Gastrocnemius medialis (tissue), 4 donors: ENCODE measurements around the gene TSPYL1. TPM values are rescaled to one million over a fixed set of nuclear protein-coding genes. Genes with fewer than 3 reads are reported as not detected.
"Not testable (repeated sequence)": the region's sequence is repeated elsewhere in the genome, so short reads cannot be mapped to it uniquely, and the experiment has no call there.

ENCODE experiments used
- ATAC-seq, 2 donors: fragments of 150-250 bp; one replicate each; pipeline ENCODE4 v1.9.1; 2016
- DNase-seq, 2 donors: peaks; one replicate each; pipeline ENCODE4 v3.0.0-alpha.2; 2019
- H3K27ac ChIP-seq, 4 donors: fragments of 200-600 bp; sonication (generic); 1 replicate in 1 of 4; 2 replicates in 3 of 4; pipeline ENCODE4 v1.5.1; 2016 to 2018; ENCODE audit warnings: mild to moderate bottlenecking in 2 of 4, moderate library complexity in 1 of 4
- H3K27me3 ChIP-seq, 3 donors: fragments of 200-600 bp; sonication (generic) in 2 of 3; 1 replicate in 1 of 3; 2 replicates in 2 of 3; pipeline versions ENCODE4 v1.5.1 to v1.6.0; 2016 to 2019; ENCODE audit warnings: mild to moderate bottlenecking in 1 of 3, moderate library complexity in 1 of 3
- H3K36me3 ChIP-seq, 2 donors: fragments of 200-600 bp; sonication (generic) in 1 of 2; one replicate each; pipeline ENCODE4 v1.5.1; 2017 to 2018
- H3K4me1 ChIP-seq, 2 donors: fragments of 200-600 bp; sonication (generic) in 1 of 2; one replicate each; pipeline ENCODE4 v1.5.1; 2016 to 2017; ENCODE audit warnings: mild to moderate bottlenecking in 2 of 2
- H3K4me3 ChIP-seq, 4 donors: fragments of 200-600 bp; sonication (generic) in 3 of 4; 1 replicate in 1 of 4; 2 replicates in 3 of 4; pipeline ENCODE4 v1.5.1; 2016 to 2019; ENCODE audit warnings: mild to moderate bottlenecking in 2 of 4
- H3K9me3 ChIP-seq, 3 donors: fragments of 200-600 bp; sonication (generic) in 2 of 3; 1 replicate in 1 of 3; 2 replicates in 2 of 3; pipeline ENCODE4 v1.5.1; 2016 to 2019
- POLR2A ChIP-seq, 2 donors: fragments of 450-650 bp; IDR thresholded peaks; one replicate each; pipeline ENCODE4 v1.6.1; 2017; ENCODE audit warnings: antibody characterized with exemption in 2 of 2, mild to moderate bottlenecking in 2 of 2, moderate library complexity in 2 of 2
- in situ Hi-C, 4 donors: fragments of 200-750 bp; cut with MboI; loops; one replicate each; pipeline versions ENCODE4 v1.15.0 to v1.8.0; 2017; ENCODE audit warnings: low sequenced_read_pairs in 4 of 4
- intact Hi-C: fragments of 100-400 bp; cut with DNase I; formaldehyde crosslinking; loops from one replicate; pipeline ENCODE4 v1.15.1; 2023; ENCODE audit warnings: low total_unique reads
- total RNA-seq, 4 donors: library from RNA; depleted of rRNA; stranded (reverse); fragments of >200 nt; gene quantifications; one replicate each; pipeline versions ENCODE4 v1.1.0 to v1.2.3, GENCODE V29; 2016
- TF ChIP-seq, protein P1 (sequence below), 5 experiments: fragments of 450-650 bp in 3 of 5; fragments of 200-600 bp in 2 of 5; sonication (generic) in 2 of 5; IDR thresholded peaks in 4 of 5; conservative IDR thresholded peaks in 1 of 5; 1 replicate in 4 of 5; 2 replicates in 1 of 5; pipeline ENCODE4 v1.5.1; 2016 to 2019; ENCODE audit warnings: antibody characterized with exemption in 5 of 5, mild to moderate bottlenecking in 3 of 5, moderate library complexity in 3 of 5

Gene TSPYL1
- total RNA-seq, 4 donors from 2014 or later = 74.2 to 160 (median 81.2) TPM

DNA sequence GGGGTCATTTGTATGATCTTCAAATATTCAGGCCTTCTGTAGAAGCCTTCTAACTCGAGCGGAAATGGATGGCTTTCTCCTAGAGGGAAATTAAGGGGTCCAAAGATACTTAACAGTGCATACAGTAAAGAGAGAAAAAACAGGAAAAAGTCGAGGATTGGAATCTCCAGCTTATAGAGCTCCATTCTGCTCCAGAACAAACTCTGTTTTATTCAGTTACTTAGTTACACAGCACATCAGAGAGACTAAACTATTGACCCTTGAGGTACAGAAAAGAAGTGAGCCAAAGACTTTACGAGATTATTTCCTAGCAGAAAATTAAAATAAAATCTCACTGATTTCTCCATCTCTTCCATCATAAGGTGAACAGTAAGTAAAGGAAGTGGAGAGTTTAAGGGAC is 47.3 kb upstream of the TSPYL1 start:
- no peak for DNase-seq
- Histone ChIP-seq H3K27ac (peak overlapping the region in 1 of 4 donors; percentile 37), H3K4me3 (no peak overlapping the region), H3K27me3 (no peaks in the 10 kb centered on the region), H3K4me1 (peaks cover 15 to 17% of the 10 kb centered on the region in 2 donors), H3K36me3 (no peaks in the 10 kb centered on the region), H3K9me3 (no peaks in the 10 kb centered on the region)
- no peak for ATAC-seq
- intact Hi-C loops = loop anchor here (5.0 kb wide), 1 partner anchor 35 kb away; no protein-coding TSS in a partner anchor
- in situ Hi-C loops = no loop called here
- TF ChIP-seq, protein P1, sequence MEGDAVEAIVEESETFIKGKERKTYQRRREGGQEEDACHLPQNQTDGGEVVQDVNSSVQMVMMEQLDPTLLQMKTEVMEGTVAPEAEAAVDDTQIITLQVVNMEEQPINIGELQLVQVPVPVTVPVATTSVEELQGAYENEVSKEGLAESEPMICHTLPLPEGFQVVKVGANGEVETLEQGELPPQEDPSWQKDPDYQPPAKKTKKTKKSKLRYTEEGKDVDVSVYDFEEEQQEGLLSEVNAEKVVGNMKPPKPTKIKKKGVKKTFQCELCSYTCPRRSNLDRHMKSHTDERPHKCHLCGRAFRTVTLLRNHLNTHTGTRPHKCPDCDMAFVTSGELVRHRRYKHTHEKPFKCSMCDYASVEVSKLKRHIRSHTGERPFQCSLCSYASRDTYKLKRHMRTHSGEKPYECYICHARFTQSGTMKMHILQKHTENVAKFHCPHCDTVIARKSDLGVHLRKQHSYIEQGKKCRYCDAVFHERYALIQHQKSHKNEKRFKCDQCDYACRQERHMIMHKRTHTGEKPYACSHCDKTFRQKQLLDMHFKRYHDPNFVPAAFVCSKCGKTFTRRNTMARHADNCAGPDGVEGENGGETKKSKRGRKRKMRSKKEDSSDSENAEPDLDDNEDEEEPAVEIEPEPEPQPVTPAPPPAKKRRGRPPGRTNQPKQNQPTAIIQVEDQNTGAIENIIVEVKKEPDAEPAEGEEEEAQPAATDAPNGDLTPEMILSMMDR (IDR thresholded peaks at IDR 0.05 in 4 of 5, conservative IDR thresholded peaks at IDR 0.05 in 1 of 5) = no peak
- TF ChIP-seq POLR2A (IDR thresholded peaks at IDR 0.05) = no peak

- in situ Hi-C loops (no loop called here), intact Hi-C loops (loop anchor here (5.0 kb wide), 1 partner anchor 34 kb away; no protein-coding TSS in a partner anchor)
- no peak for ATAC-seq
- DNase-seq = no peak
- H3K4me1 ChIP-seq = peaks cover 15 to 17% of the 10 kb centered on the region in 2 donors
- no peak overlapping the region for H3K4me3 ChIP-seq
- no peak for TF ChIP-seq POLR2A (IDR thresholded peaks at IDR 0.05)
- TF ChIP-seq, protein P1 (IDR thresholded peaks at IDR 0.05 in 4 of 5, conservative IDR thresholded peaks at IDR 0.05 in 1 of 5) = no peak
- H3K27ac ChIP-seq = no peak overlapping the region
- no peaks in the 10 kb centered on the region for H3K9me3 ChIP-seq
- H3K36me3 ChIP-seq = no peaks in the 10 kb centered on the region
- H3K27me3 ChIP-seq = no peaks in the 10 kb centered on the region
These were observed 46.5 kb upstream of the TSPYL1 start for GRCh38 chr6:116326181-116326671.

- H3K27ac ChIP-seq, H3K27me3 ChIP-seq, H3K4me3 ChIP-seq, DNase-seq, in situ Hi-C loops, H3K36me3 ChIP-seq, H3K9me3 ChIP-seq, ATAC-seq: not testable (repeated sequence)
- intact Hi-C loops = loop anchor here (5.0 kb wide), 1 partner anchor 33 kb away; no protein-coding TSS in a partner anchor
- H3K4me1 ChIP-seq = peaks cover 15 to 17% of the 10 kb centered on the region in 2 donors
These were observed 46.0 kb upstream of the TSPYL1 start for GRCh38 chr6:116325634-116326132.

DNA sequence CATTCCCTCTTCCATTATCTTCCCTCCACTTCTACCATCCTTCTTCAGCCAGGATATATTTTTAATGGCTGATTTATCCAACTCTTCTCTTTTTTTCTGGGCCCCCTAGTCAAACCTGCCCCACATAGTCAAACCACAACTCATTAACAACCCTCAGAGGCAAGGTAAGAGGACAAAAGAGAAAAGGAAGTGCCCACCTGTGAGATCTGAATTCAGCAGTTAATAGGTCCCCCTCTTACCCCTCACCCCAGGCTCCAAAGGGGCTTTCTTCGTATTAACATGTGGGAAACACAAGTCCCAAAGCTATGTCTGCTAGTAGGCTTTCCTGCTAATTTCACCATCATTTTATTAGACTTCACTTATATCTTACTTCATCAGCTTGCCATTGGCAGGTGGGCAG is 44.1 kb upstream of the TSPYL1 start:
- no peak for DNase-seq
- intact Hi-C loops = no loop called here
- no peaks in the 10 kb centered on the region for H3K27me3 ChIP-seq
- no peak overlapping the region for H3K27ac ChIP-seq
- H3K36me3 ChIP-seq = no peaks in the 10 kb centered on the region
- in situ Hi-C loops = no loop called here
- TF ChIP-seq, protein P1 (IDR thresholded peaks at IDR 0.05 in 4 of 5, conservative IDR thresholded peaks at IDR 0.05 in 1 of 5) = no peak
- no peak for TF ChIP-seq POLR2A (IDR thresholded peaks at IDR 0.05)
- H3K4me1 ChIP-seq = peaks cover 8 to 11% of the 10 kb centered on the region in 2 donors
- no peak for ATAC-seq
- H3K9me3 ChIP-seq = no peaks in the 10 kb centered on the region
- no peak overlapping the region for H3K4me3 ChIP-seq

- H3K4me1 ChIP-seq, H3K4me3 ChIP-seq, H3K27me3 ChIP-seq, in situ Hi-C loops, H3K36me3 ChIP-seq, ATAC-seq, H3K27ac ChIP-seq, H3K9me3 ChIP-seq, DNase-seq, intact Hi-C loops: not testable (repeated sequence)
These were observed 42.2 kb upstream of the TSPYL1 start for GRCh38 chr6:116321933-116322332.
